ENCODE results near the gene SIGLEC6.

DNA sequence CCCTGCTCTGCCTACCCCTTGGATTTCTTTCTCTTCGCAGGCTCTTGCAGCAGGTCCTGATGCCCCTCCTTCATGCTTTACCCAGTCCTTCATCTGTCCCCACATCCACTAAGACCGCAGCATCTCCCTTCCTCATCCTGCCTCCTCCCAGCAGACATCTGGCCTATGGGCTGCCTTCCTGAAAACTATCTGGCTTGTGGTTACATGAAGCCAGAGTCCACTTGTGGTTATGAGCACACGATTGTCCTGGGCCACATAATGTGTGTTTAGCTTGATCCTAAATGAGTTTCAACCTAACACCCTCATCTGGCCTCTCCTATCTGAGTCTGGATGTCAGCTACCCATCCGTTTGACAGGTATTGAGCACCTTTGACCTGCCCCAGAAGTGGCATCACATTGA lies 34.1 kb upstream of the SIGLEC6 start:
- TF ChIP-seq POLR2A (IDR thresholded peaks at IDR 0.05) = no peak
- TF ChIP-seq, protein P1, sequence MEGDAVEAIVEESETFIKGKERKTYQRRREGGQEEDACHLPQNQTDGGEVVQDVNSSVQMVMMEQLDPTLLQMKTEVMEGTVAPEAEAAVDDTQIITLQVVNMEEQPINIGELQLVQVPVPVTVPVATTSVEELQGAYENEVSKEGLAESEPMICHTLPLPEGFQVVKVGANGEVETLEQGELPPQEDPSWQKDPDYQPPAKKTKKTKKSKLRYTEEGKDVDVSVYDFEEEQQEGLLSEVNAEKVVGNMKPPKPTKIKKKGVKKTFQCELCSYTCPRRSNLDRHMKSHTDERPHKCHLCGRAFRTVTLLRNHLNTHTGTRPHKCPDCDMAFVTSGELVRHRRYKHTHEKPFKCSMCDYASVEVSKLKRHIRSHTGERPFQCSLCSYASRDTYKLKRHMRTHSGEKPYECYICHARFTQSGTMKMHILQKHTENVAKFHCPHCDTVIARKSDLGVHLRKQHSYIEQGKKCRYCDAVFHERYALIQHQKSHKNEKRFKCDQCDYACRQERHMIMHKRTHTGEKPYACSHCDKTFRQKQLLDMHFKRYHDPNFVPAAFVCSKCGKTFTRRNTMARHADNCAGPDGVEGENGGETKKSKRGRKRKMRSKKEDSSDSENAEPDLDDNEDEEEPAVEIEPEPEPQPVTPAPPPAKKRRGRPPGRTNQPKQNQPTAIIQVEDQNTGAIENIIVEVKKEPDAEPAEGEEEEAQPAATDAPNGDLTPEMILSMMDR (IDR thresholded peaks at IDR 0.05) = no peak
